NT2/D1 (cell line): ENCODE measurements around the gene EPS8L3.
"Not testable (repeated sequence)": the region's sequence is repeated elsewhere in the genome, so short reads cannot be mapped to it uniquely, and the experiment has no call there.

ENCODE experiments used
- DNase-seq: peaks from one replicate; pipeline ENCODE4 v3.0.0-alpha.2; 2011; ENCODE audit warnings: low read depth, low spot score
- H3K27me3 ChIP-seq: 2 replicates; pipeline ENCODE4 v1.6.0; 2011; ENCODE audit warnings: mild to moderate bottlenecking; ENCODE audit not compliant: insufficient read length, insufficient read depth
- H3K36me3 ChIP-seq: 2 replicates; pipeline ENCODE4 v1.6.1; 2011; ENCODE audit warnings: mild to moderate bottlenecking, low read length, mixed read lengths; ENCODE audit not compliant: insufficient read depth, insufficient read length
- H3K4me1 ChIP-seq: 2 replicates; pipeline ENCODE4 v1.5.1; 2011; ENCODE audit not compliant: insufficient read depth, insufficient read length
- H3K4me3 ChIP-seq: 2 replicates; pipeline ENCODE4 v1.5.1; 2011; ENCODE audit warnings: low read depth; ENCODE audit not compliant: insufficient read length
- H3K9ac ChIP-seq: 2 replicates; pipeline ENCODE4 v1.6.0; 2011; ENCODE audit warnings: low read depth; ENCODE audit not compliant: insufficient read length
- H3K9me3 ChIP-seq: 2 replicates; pipeline ENCODE4 v1.5.1; 2011; ENCODE audit warnings: mild to moderate bottlenecking, low read length; ENCODE audit not compliant: insufficient read depth
- SUZ12 ChIP-seq: IDR thresholded peaks from 2 replicates; pipeline ENCODE4 v1.6.1; 2011; ENCODE audit not compliant: insufficient read length, insufficient read depth; ENCODE audit errors: extremely low read depth
- YY1 ChIP-seq: IDR thresholded peaks from 2 replicates; pipeline ENCODE4 v1.6.1; 2011; ENCODE audit not compliant: insufficient read length, insufficient read depth
- ZNF274 ChIP-seq: IDR thresholded peaks from 2 replicates; pipeline ENCODE4 v1.6.1; 2011; ENCODE audit warnings: mild to moderate bottlenecking, low read depth, low read length

The EPS8L3 gene

DNA sequence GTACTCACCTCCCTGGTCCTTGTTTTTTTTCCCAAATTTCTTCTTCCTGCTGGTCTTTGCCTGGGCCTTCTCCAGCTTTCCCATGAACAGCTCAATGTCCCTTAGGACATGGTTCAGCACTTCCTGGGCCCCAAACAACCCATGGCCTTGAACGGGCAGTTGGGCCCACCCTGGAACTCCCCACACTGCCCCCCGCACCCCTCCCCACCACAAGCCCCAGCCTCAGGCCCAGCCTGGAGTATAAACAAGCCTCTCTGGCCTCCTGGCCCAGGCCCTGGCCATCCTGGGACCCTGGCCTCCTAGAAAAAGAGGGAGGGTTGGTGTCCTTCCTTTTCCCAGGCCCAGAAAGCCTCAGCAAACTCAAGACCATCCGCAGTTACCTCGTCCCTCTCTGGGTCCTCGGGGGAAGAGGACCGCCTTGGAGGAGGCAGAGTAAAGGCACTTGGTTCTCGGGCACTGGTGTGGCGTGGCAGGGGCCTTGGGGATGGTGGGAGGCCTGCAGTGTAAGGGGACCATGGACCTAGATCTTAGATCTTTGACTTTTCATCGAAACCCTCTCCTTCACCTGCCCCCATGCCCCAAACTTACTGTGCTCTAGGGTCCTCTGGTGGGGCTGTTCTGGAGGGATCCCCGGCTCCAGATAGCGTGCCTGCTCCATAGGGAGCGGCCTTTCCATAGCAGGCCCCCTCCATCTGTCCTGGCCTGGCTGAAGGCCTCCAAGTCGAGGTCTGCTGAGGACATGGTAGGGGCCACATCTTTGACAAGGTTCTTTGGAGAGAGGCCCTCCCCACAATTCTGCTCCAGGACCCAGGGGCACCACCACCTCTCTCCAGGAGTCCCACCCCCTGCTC lies 5.6 kb downstream of the EPS8L3 start:
- Histone ChIP-seq H3K36me3 (no peaks in the 10 kb centered on the region), H3K9ac (no peak overlapping the region), H3K9me3 (no peaks in the 10 kb centered on the region), H3K27me3 (no peaks in the 10 kb centered on the region), H3K4me1 (peaks cover 10% of the 10 kb centered on the region), H3K4me3 (no peak overlapping the region)
- DNase-seq: no peak
- TF ChIP-seq YY1: no peak
- no peak for TF ChIP-seq SUZ12
- TF ChIP-seq ZNF274: no peak

DNA sequence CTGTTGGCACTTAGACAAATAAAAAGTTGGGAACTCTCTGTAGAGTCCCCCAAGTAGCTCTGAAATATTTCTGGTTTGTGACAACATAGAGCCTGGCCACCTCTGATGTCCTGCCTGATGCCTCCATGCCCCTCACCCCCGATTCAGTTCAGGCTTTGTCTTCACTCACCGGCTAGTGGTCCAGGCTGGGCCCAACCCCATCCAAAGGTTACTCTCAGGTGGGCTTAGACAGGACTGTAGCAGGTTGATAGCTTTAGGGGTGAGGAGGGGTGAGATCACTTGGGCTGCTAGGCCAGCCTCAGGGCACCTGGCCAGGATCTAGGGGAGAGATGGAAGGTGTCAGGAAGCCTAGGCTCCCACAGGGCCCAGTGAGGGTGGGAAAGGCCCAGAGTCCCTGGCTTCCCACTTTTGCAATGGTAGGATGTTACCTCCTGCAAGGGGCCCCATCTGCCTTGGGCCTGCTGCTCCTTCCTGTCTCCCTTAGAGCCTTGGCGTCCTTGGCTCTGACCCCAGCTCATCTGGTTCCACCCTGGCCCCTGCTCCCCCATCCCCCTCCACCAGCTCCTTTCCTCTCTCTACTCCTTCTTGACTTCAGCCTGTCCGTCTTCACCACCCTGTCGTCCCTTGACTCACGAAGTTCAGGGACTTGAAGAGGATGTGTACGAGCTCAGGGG lies 6.7 kb downstream of the EPS8L3 start:
- Histone ChIP-seq H3K4me3 (no peak overlapping the region), H3K27me3 (no peaks in the 10 kb centered on the region), H3K36me3 (no peaks in the 10 kb centered on the region), H3K9me3 (no peaks in the 10 kb centered on the region), H3K9ac (no peak overlapping the region), H3K4me1 (peaks cover 10% of the 10 kb centered on the region)
- no peak for DNase-seq
- TF ChIP-seq ZNF274 (no peak), YY1 (no peak), SUZ12 (no peak)

DNA sequence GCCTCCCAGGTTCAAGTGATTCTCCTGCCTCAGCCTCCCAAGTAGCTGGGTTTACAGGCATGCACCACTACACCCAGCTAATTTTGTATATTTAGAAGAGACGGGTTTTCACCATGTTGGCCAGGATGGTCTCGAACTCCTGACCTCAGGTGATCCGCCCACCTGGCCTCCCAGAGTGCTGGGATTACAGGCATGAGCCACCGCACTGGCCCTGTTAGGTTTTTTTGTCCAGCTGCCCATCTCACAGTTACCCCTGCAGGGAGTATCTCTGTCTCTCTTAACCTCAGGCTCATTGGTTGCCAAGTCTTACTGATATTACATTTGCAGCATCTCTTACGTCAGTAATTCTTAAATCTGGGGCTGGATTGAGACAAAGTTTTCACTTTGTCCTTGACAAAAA lies 7.4 kb downstream of the EPS8L3 start:
- H3K9ac ChIP-seq, H3K27me3 ChIP-seq, H3K9me3 ChIP-seq, H3K4me1 ChIP-seq, H3K4me3 ChIP-seq, H3K36me3 ChIP-seq, DNase-seq: not testable (repeated sequence)

- Histone ChIP-seq H3K36me3 (no peaks in the 10 kb centered on the region), H3K27me3 (no peaks in the 10 kb centered on the region), H3K4me1 (no peaks in the 10 kb centered on the region), H3K9me3 (0 out of 2 replicates have a peak, but pooled peaks cover 2% of the 10 kb centered on the region), H3K4me3 (no peak overlapping the region), H3K9ac (no peak overlapping the region)
- no peak for DNase-seq
- TF ChIP-seq SUZ12: no peak
- TF ChIP-seq YY1: no peak
- no peak for TF ChIP-seq ZNF274
Observed at GRCh38 chr1:109754738-109755137, 9.0 kb downstream of the EPS8L3 start.

DNA sequence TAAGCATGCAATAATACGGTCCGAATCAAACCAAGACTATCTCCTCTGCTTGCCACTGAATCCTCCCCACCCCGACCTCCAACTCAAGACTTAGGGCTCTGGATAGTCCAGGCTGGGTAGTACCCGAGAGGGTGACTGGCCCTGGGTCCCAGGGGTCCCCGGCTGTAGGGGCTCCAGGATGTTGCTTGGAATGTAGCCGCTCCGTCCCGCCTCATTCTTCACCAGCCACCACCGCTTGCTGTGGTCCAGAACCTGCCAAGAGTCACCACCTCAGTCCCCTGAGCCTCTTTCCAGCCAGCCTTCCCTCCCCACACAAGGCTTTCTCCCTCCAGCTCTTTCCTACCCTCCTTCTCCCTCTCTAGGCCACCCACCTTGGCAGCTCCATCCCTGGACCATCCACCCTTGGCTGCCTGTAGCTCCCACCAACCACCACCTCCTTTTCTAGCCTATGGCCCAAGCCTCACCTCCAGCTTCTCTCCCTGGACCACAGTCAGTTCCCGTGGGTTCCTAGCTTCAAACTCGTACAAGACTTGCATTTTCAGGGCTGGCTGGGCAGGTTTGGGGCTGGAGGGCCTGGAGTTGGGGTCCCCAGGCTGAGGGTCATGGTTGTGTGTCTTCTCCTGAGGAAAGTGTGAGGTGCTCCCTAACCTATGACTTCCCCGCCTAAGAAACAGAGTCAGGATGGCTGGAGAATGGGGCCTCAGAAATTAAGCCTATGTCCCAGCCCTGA lies 12.0 kb downstream of the EPS8L3 start:
- H3K36me3 ChIP-seq: no peaks in the 10 kb centered on the region
- no peaks in the 10 kb centered on the region for H3K4me1 ChIP-seq
- no peak for DNase-seq
- peaks cover 17% of the 10 kb centered on the region for H3K9me3 ChIP-seq
- H3K9ac ChIP-seq: no peak overlapping the region
- no peaks in the 10 kb centered on the region for H3K27me3 ChIP-seq
- no peak for TF ChIP-seq SUZ12
- TF ChIP-seq YY1: no peak
- no peak for TF ChIP-seq ZNF274
- no peak overlapping the region for H3K4me3 ChIP-seq

GRCh38 chr1:109750920-109751319 lies 12.8 kb downstream of the EPS8L3 start:
- DNase-seq: no peak
- H3K27me3 ChIP-seq: no peaks in the 10 kb centered on the region
- peaks cover 17% of the 10 kb centered on the region for H3K9me3 ChIP-seq
- H3K9ac ChIP-seq: no peak overlapping the region
- H3K4me3 ChIP-seq: no peak overlapping the region
- no peaks in the 10 kb centered on the region for H3K36me3 ChIP-seq
- TF ChIP-seq SUZ12: no peak
- TF ChIP-seq ZNF274: no peak
- TF ChIP-seq YY1: no peak
- no peaks in the 10 kb centered on the region for H3K4me1 ChIP-seq

DNA sequence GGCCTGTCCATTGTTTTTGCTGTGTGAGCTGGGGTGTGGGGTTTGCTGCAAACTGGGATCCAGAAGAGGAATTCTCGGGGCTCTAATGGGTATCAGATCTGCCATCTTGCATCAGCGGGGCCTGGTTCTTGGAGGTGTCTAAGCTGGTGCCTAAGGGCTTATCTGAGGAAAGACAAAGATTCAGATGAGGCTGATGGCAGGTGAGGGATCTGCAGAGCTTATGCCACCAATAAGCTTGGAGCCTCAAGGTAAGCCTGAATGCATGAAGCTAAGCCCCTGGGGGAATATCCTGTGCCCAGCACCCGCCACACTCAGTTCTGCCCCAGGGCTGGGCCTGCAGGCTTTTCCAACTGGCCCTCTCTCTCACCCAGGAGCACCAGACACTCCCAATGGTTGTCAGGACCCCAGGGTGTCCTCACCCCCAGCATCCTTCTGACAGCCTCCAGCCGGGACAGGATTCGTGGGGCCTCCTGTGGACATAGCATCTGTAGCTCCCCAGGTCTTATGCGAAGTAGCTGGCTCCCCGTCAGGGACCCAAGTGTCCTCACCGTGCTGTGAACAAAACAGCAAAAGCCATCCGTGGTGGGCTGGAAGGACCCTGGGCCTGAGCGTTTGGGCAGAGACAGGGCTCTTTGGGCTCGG lies 13.4 kb downstream of the EPS8L3 start:
- H3K36me3 ChIP-seq: no peaks in the 10 kb centered on the region
- no peak overlapping the region for H3K9ac ChIP-seq
- DNase-seq: no peak
- H3K4me3 ChIP-seq: no peak overlapping the region
- peaks cover 17% of the 10 kb centered on the region for H3K9me3 ChIP-seq
- no peaks in the 10 kb centered on the region for H3K4me1 ChIP-seq
- TF ChIP-seq ZNF274 (no peak), YY1 (no peak), SUZ12 (no peak)
- H3K27me3 ChIP-seq: no peaks in the 10 kb centered on the region
